ENCODE measurements around the gene GPR146. TPM values are rescaled to one million over a fixed set of nuclear protein-coding genes. Genes with fewer than 3 reads are reported as not detected.

Gene GPR146
- total RNA-seq, 1 experiment from 2014 or later, result 2.9 TPM

- ChIA-PET POLR2A (no interaction called here), CTCF (no interaction called here)
- ATAC-seq, result no peak
These were observed 58.9 kb downstream of the GPR146 start for GRCh38 chr7:1103009-1103788.

DNA sequence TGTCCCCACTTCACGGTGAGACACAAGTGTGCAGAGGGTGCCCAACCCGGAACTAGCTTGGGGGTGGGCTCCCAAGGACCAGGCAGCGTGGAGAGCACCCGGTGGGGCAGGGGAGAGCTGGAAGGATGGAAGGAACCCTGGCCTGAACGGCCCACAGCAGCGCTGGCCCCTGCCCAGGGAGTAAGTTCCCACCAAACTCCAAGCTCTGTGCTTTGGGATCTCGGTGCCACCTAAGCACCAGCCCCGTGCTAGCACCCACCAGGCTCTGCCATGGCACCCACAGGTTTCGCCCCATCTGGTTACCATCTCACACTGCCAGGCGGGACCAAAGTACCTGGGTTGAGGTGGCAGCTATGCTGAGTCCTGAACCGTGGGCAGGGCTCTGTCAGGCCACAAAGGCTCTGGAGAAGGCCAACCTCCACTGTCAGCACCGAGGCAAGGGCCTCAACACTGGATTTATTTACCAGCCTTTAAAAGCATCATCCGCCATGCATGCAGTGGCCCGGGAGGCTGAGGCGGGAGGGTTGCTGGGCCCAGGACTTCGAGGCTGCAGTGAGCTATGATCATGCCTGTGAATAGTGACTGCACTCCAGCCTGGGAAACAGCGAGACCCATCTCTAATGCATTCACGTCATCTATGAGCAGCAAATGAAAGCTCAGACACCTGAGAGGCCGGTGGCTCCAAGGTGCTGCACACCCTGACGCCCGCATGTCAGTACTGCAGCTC, 59.6 kb downstream of the GPR146 start:
- CTCF ChIA-PET, result interaction anchor here (0.6 kb wide), 2 partner anchors 18 to 307 kb away, joined by 6 to 7 read pairs; no protein-coding TSS in a partner anchor
- no peak for DNase-seq (ENCODE audit: low read depth, low spot score)
- TF ChIP-seq, protein P1, sequence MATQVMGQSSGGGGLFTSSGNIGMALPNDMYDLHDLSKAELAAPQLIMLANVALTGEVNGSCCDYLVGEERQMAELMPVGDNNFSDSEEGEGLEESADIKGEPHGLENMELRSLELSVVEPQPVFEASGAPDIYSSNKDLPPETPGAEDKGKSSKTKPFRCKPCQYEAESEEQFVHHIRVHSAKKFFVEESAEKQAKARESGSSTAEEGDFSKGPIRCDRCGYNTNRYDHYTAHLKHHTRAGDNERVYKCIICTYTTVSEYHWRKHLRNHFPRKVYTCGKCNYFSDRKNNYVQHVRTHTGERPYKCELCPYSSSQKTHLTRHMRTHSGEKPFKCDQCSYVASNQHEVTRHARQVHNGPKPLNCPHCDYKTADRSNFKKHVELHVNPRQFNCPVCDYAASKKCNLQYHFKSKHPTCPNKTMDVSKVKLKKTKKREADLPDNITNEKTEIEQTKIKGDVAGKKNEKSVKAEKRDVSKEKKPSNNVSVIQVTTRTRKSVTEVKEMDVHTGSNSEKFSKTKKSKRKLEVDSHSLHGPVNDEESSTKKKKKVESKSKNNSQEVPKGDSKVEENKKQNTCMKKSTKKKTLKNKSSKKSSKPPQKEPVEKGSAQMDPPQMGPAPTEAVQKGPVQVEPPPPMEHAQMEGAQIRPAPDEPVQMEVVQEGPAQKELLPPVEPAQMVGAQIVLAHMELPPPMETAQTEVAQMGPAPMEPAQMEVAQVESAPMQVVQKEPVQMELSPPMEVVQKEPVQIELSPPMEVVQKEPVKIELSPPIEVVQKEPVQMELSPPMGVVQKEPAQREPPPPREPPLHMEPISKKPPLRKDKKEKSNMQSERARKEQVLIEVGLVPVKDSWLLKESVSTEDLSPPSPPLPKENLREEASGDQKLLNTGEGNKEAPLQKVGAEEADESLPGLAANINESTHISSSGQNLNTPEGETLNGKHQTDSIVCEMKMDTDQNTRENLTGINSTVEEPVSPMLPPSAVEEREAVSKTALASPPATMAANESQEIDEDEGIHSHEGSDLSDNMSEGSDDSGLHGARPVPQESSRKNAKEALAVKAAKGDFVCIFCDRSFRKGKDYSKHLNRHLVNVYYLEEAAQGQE (IDR thresholded peaks at IDR 0.05; ENCODE audit: insufficient read depth in 1 of 2, low read depth in 2 of 2, low read length in 1 of 2), result no peak
- TF ChIP-seq SIN3A (IDR thresholded peaks at IDR 0.05; ENCODE audit: borderline replicate concordance, insufficient read depth, low read depth, low read length), result no peak
- no peak for TF ChIP-seq POLR2AphosphoS5 (IDR thresholded peaks at IDR 0.05; ENCODE audit: low read depth, low read length)
- TF ChIP-seq TCF7L2 (IDR thresholded peaks at IDR 0.05; ENCODE audit: low read depth, low read length), result no peak
- TF ChIP-seq, protein P2, sequence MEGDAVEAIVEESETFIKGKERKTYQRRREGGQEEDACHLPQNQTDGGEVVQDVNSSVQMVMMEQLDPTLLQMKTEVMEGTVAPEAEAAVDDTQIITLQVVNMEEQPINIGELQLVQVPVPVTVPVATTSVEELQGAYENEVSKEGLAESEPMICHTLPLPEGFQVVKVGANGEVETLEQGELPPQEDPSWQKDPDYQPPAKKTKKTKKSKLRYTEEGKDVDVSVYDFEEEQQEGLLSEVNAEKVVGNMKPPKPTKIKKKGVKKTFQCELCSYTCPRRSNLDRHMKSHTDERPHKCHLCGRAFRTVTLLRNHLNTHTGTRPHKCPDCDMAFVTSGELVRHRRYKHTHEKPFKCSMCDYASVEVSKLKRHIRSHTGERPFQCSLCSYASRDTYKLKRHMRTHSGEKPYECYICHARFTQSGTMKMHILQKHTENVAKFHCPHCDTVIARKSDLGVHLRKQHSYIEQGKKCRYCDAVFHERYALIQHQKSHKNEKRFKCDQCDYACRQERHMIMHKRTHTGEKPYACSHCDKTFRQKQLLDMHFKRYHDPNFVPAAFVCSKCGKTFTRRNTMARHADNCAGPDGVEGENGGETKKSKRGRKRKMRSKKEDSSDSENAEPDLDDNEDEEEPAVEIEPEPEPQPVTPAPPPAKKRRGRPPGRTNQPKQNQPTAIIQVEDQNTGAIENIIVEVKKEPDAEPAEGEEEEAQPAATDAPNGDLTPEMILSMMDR (IDR thresholded peaks at IDR 0.05), result no peak
- no peaks in the 10 kb centered on the region for H3K36me3 ChIP-seq (ENCODE audit: control insufficient read depth, insufficient read depth, low read length)
- H3K9me3 ChIP-seq (ENCODE audit: control insufficient read depth, insufficient read depth, low read depth, low read length), result no peaks in the 10 kb centered on the region
- H3K27ac ChIP-seq (ENCODE audit: low read length), result no peak overlapping the region
- no peak overlapping the region for H3K4me3 ChIP-seq (ENCODE audit: low read depth in 2 of 2, low read length in 2 of 2)
- no TSS peak for BruUV-seq (replicated peaks)
- POLR2A ChIA-PET, result no interaction called here
- no peaks in the 10 kb centered on the region for H3K4me1 ChIP-seq (ENCODE audit: control insufficient read depth, insufficient read depth, low read length)
- intact Hi-C loops (cut with micrococcal nuclease; ENCODE audit: unreplicated experiment) (no loop called here), in situ Hi-C loops (cut with HindIII; ENCODE audit: low pct_unique_long_range_greater_than_20kb, low sequenced_read_pairs) (no loop called here)
- no peak for ATAC-seq
- no peaks in the 10 kb centered on the region for H3K27me3 ChIP-seq (ENCODE audit: control insufficient read depth, insufficient read depth, low read length)

More at GRCh38 chr7:1103009-1103788, 58.9 kb downstream of the GPR146 start:
- Histone ChIP-seq H3K9me3 (ENCODE audit: control insufficient read depth, insufficient read depth, low read depth, low read length) (no peaks in the 10 kb centered on the region), H3K36me3 (ENCODE audit: control insufficient read depth, insufficient read depth, low read length) (no peaks in the 10 kb centered on the region), H3K27me3 (ENCODE audit: control insufficient read depth, insufficient read depth, low read length) (no peaks in the 10 kb centered on the region), H3K27ac (ENCODE audit: low read length) (no peak overlapping the region), H3K4me3 (ENCODE audit: low read depth in 2 of 2, low read length in 2 of 2) (no peak overlapping the region), H3K4me1 (ENCODE audit: control insufficient read depth, insufficient read depth, low read length) (no peaks in the 10 kb centered on the region)
- no peak for DNase-seq (ENCODE audit: low read depth, low spot score)
- BruUV-seq (replicated peaks), result no TSS peak
- intact Hi-C loops (cut with micrococcal nuclease; ENCODE audit: unreplicated experiment) (no loop called here), in situ Hi-C loops (cut with HindIII; ENCODE audit: low pct_unique_long_range_greater_than_20kb, low sequenced_read_pairs) (no loop called here)
- TF ChIP-seq, protein P2 (IDR thresholded peaks at IDR 0.05), result no peak
- TF ChIP-seq, protein P1 (IDR thresholded peaks at IDR 0.05; ENCODE audit: insufficient read depth in 1 of 2, low read depth in 2 of 2, low read length in 1 of 2), result no peak
- TF ChIP-seq TCF7L2 (IDR thresholded peaks at IDR 0.05; ENCODE audit: low read depth, low read length) (no peak), SIN3A (IDR thresholded peaks at IDR 0.05; ENCODE audit: borderline replicate concordance, insufficient read depth, low read depth, low read length) (no peak), POLR2AphosphoS5 (IDR thresholded peaks at IDR 0.05; ENCODE audit: low read depth, low read length) (no peak)

Measured in Panc1 (cell line).